Astrocyte (in vitro differentiated cells and primary cell): ENCODE results near the gene SNX22. TPM values are rescaled to one million over a fixed set of nuclear protein-coding genes. Genes with fewer than 3 reads are reported as not detected.

Source experiments
- DNase-seq: peaks from one replicate; pipeline ENCODE4 v3.0.0-alpha.2; 2010; ENCODE audit warnings: low read depth
- FAIRE-seq: peaks from 2 replicates; lab custom pipeline; 2011; peaks lifted over from hg19 to GRCh38; lab: Jason Lieb, UNC
- H2AFZ ChIP-seq: 2 replicates; pipeline ENCODE4 v1.6.0; 2012; ENCODE audit warnings: low read depth, low read length, inconsistent platforms
- H3K27ac ChIP-seq: 2 replicates; pipeline ENCODE4 v1.5.1; 2011; ENCODE audit warnings: low read depth, low read length, inconsistent platforms
- H3K27me3 ChIP-seq: 2 replicates; pipeline ENCODE4 v1.6.0; 2011; ENCODE audit warnings: low read length, inconsistent platforms; ENCODE audit not compliant: insufficient read depth
- H3K36me3 ChIP-seq: 2 replicates; pipeline ENCODE4 v1.5.1; 2011; ENCODE audit warnings: low read length, inconsistent platforms; ENCODE audit not compliant: insufficient read depth
- H3K4me1 ChIP-seq: 2 replicates; pipeline ENCODE4 v1.5.1; 2011; ENCODE audit warnings: low read length, inconsistent platforms; ENCODE audit not compliant: insufficient read depth
- H3K4me2 ChIP-seq: 2 replicates; pipeline ENCODE4 v1.6.0; 2012; ENCODE audit warnings: low read length, inconsistent platforms
- H3K4me3 ChIP-seq: 2 replicates; pipeline ENCODE4 v1.5.1; 2011; ENCODE audit warnings: low read depth, mild to moderate bottlenecking, low read length, inconsistent platforms; ENCODE audit not compliant: insufficient read depth
- H3K79me2 ChIP-seq: 2 replicates; pipeline ENCODE4 v1.6.0; 2012; ENCODE audit warnings: mild to moderate bottlenecking, low read length, inconsistent platforms; ENCODE audit not compliant: insufficient read depth
- H3K9ac ChIP-seq: 2 replicates; pipeline ENCODE4 v1.6.0; 2012; ENCODE audit warnings: mild to moderate bottlenecking, low read length, inconsistent platforms
- H3K9me3 ChIP-seq: 2 replicates; pipeline ENCODE4 v1.5.1; 2012; ENCODE audit warnings: low read depth, mild to moderate bottlenecking, low read length, inconsistent platforms; ENCODE audit not compliant: insufficient read depth
- H4K20me1 ChIP-seq: 2 replicates; pipeline ENCODE4 v1.6.0; 2012; ENCODE audit warnings: low read length, inconsistent platforms; ENCODE audit not compliant: insufficient read depth
- H3K27ac Mint-ChIP-seq: one replicate; pipeline ENCODE4 v1.8.0; 2021; ENCODE audit warnings: mild to moderate bottlenecking, mixed read lengths; ENCODE audit not compliant: unreplicated experiment
- H3K27me3 Mint-ChIP-seq: one replicate; pipeline ENCODE4 v1.8.0; 2021; ENCODE audit warnings: low read depth, mixed read lengths; ENCODE audit not compliant: unreplicated experiment
- H3K36me3 Mint-ChIP-seq: one replicate; pipeline ENCODE4 v1.8.0; 2021; ENCODE audit warnings: low read depth, mixed read lengths; ENCODE audit not compliant: unreplicated experiment
- H3K4me1 Mint-ChIP-seq: one replicate; pipeline ENCODE4 v1.8.0; 2021; ENCODE audit warnings: low read depth, mixed read lengths; ENCODE audit not compliant: unreplicated experiment
- H3K4me3 Mint-ChIP-seq: one replicate; pipeline ENCODE4 v1.8.0; 2021; ENCODE audit warnings: mild to moderate bottlenecking, moderate library complexity, mixed read lengths; ENCODE audit not compliant: unreplicated experiment
- H3K9me3 Mint-ChIP-seq: one replicate; pipeline ENCODE4 v1.8.0; 2021; ENCODE audit warnings: mild to moderate bottlenecking, mixed read lengths; ENCODE audit not compliant: unreplicated experiment
- EZH2 ChIP-seq: IDR thresholded peaks from 2 replicates; pipeline ENCODE4 v1.6.1; 2012; ENCODE audit warnings: mild to moderate bottlenecking, low read length, inconsistent platforms; ENCODE audit not compliant: insufficient read depth
- total RNA-seq: library from RNA; stranded (reverse); gene quantifications from 2 replicates; pipeline ENCODE4 v1.2.1, GENCODE V29; 2021
- TF ChIP-seq, protein P1 (sequence below): IDR thresholded peaks from 2 replicates; pipeline ENCODE4 v1.5.1; 2011; ENCODE audit warnings: low read depth, mild to moderate bottlenecking, inconsistent platforms, low read length, moderate library complexity; ENCODE audit not compliant: insufficient read depth

SNX22 gene
- total RNA-seq, 1 donor from 2014 or later, result 0.27 TPM

DNA sequence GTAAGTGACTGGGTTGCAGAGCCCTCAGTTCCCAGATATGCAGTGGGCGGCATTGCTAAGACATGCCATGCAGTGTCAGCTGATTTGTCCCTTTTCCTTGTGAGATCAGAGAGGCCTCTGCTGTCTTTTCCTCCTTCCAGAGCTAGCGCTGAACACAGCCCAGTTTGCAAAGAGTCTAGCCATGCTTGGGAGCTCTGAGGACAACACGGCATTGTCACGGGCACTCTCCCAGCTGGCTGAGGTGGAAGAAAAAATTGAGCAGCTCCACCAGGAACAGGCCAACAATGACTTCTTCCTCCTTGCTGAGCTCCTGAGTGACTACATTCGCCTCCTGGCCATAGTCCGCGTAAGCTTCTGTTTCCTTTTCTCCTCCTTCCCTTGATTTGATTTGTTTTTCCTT lies 20.0 kb upstream of the SNX22 start:
- Mint-ChIP-seq H3K36me3 (peaks cover 45% of the 10 kb centered on the region), H3K9me3 (no peaks in the 10 kb centered on the region), H3K4me3 (no peak overlapping the region), H3K27me3 (no peaks in the 10 kb centered on the region), H3K4me1 (no peaks in the 10 kb centered on the region), H3K27ac (peak overlapping the region; percentile 16)
- TF ChIP-seq EZH2, result no peak
- TF ChIP-seq, protein P1, sequence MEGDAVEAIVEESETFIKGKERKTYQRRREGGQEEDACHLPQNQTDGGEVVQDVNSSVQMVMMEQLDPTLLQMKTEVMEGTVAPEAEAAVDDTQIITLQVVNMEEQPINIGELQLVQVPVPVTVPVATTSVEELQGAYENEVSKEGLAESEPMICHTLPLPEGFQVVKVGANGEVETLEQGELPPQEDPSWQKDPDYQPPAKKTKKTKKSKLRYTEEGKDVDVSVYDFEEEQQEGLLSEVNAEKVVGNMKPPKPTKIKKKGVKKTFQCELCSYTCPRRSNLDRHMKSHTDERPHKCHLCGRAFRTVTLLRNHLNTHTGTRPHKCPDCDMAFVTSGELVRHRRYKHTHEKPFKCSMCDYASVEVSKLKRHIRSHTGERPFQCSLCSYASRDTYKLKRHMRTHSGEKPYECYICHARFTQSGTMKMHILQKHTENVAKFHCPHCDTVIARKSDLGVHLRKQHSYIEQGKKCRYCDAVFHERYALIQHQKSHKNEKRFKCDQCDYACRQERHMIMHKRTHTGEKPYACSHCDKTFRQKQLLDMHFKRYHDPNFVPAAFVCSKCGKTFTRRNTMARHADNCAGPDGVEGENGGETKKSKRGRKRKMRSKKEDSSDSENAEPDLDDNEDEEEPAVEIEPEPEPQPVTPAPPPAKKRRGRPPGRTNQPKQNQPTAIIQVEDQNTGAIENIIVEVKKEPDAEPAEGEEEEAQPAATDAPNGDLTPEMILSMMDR, result no peak
- Histone ChIP-seq H3K4me1 (no peaks in the 10 kb centered on the region), H3K4me3 (no peak overlapping the region), H3K9ac (no peak overlapping the region), H3K4me2 (no peak overlapping the region), H3K27ac (no peak overlapping the region), H3K27me3 (no peaks in the 10 kb centered on the region), H4K20me1 (peaks cover 19% of the 10 kb centered on the region), H3K36me3 (peaks cover 61% of the 10 kb centered on the region), H3K79me2 (no peaks in the 10 kb centered on the region), H2AFZ (no peak overlapping the region), H3K9me3 (no peaks in the 10 kb centered on the region)
- FAIRE-seq (no peak), DNase-seq (no peak)

DNA sequence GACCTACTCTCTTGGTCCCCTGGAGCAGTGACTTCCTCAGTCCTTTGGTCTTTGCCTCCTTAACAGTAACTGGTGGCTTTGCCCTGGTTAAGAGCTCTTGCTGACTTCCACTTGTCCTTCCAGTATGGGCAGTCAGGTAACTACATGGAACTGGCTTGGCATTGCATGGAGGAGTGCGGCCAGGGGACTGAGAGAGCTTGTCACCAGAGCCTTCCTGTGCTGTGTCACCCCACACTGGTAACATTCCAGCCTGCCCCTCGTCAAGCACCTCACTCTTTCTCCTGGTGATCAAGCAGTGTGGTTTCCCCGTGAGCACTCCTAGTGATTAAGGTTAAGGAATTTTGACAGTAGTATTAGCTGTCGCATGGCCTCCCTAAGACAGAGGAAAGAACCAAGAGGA lies 19.3 kb upstream of the SNX22 start:
- H2AFZ ChIP-seq, result no peak overlapping the region
- FAIRE-seq (no peak), DNase-seq (no peak)
- no peak overlapping the region for H3K4me2 ChIP-seq
- peaks cover 48% of the 10 kb centered on the region for H3K36me3 Mint-ChIP-seq
- TF ChIP-seq, protein P1, result no peak
- TF ChIP-seq EZH2, result no peak
- peaks cover 19% of the 10 kb centered on the region for H4K20me1 ChIP-seq
- no peaks in the 10 kb centered on the region for H3K27me3 Mint-ChIP-seq
- H3K9me3 Mint-ChIP-seq, result no peaks in the 10 kb centered on the region
- no peaks in the 10 kb centered on the region for H3K4me1 Mint-ChIP-seq
- no peaks in the 10 kb centered on the region for H3K27me3 ChIP-seq
- H3K4me1 ChIP-seq, result no peaks in the 10 kb centered on the region
- peaks cover 60% of the 10 kb centered on the region for H3K36me3 ChIP-seq
- no peak overlapping the region for H3K9ac ChIP-seq
- no peak overlapping the region for H3K27ac Mint-ChIP-seq
- H3K4me3 Mint-ChIP-seq, result no peak overlapping the region
- H3K9me3 ChIP-seq, result no peaks in the 10 kb centered on the region
- H3K4me3 ChIP-seq, result no peak overlapping the region
- no peak overlapping the region for H3K27ac ChIP-seq
- H3K79me2 ChIP-seq, result no peaks in the 10 kb centered on the region

DNA sequence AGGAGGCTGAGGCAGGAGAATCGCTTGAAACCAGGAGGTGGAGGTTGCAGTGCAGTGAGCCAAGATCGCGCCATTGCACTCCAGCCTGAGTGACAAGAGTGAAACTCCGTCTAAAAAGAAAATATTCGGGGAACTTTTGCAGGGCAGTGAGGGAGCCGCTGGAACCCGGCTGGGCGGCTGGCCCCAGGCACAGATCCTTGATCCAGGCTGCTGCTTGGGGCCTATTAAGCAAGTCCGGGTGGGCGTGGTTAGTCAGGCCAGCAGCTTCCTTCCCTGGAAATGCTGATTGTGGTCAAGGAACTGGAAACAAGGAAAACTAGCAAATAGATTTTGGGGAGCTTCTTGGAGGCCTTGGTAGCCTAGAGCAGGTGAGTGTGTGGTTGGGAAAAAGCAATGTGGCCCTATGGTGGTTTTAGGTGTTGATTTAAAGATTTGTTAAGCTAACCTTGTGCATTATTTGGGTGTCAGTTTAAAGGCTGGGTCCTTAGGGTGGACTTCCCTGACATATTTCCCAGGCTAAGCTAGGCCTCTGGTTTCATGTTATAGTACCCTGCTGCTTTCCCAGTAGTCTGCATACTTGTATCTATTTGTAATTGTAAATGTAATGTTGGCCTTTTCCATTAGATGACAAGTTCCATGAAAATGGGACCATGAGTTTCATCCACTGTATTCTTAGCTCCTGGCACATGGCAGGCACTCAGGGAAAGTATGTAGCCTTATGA lies 17.7 kb upstream of the SNX22 start:
- H3K4me3 ChIP-seq, result no peak overlapping the region
- Mint-ChIP-seq H3K36me3 (peaks cover 43% of the 10 kb centered on the region), H3K4me3 (no peak overlapping the region), H3K4me1 (no peaks in the 10 kb centered on the region), H3K27ac (no peak overlapping the region), H3K9me3 (no peaks in the 10 kb centered on the region), H3K27me3 (no peaks in the 10 kb centered on the region)
- no peak overlapping the region for H2AFZ ChIP-seq
- no peak for TF ChIP-seq EZH2
- TF ChIP-seq, protein P1, result no peak
- no peak overlapping the region for H3K9ac ChIP-seq
- no peaks in the 10 kb centered on the region for H3K79me2 ChIP-seq
- H3K27me3 ChIP-seq, result no peaks in the 10 kb centered on the region
- DNase-seq, result no peak
- no peaks in the 10 kb centered on the region for H3K4me1 ChIP-seq
- peaks cover 55% of the 10 kb centered on the region for H3K36me3 ChIP-seq
- H3K9me3 ChIP-seq, result no peaks in the 10 kb centered on the region
- no peak for FAIRE-seq
- no peak overlapping the region for H3K4me2 ChIP-seq
- peaks cover 19% of the 10 kb centered on the region for H4K20me1 ChIP-seq
- H3K27ac ChIP-seq, result no peak overlapping the region
